Breast epithelium (tissue), 3 donors: Measurements from ENCODE around the gene OR8G1.

Source experiments
- POLR2A ChIP-seq: fragments of 450-650 bp; IDR thresholded peaks from one replicate; pipeline ENCODE4 v1.6.1; 2016; ENCODE audit warnings: antibody characterized with exemption, mild to moderate bottlenecking, moderate library complexity
- POLR2AphosphoS5 ChIP-seq, 3 donors: sonication (generic); formaldehyde crosslinking; IDR thresholded peaks; one replicate each; pipeline ENCODE4 v1.6.1; 2017; ENCODE audit warnings: antibody characterized with exemption in 3 of 3
- TF ChIP-seq, protein P1 (sequence below), 3 donors: fragments of 450-650 bp; IDR thresholded peaks; one replicate each; pipeline ENCODE4 v1.5.1; 2016 to 2017; ENCODE audit warnings: antibody characterized with exemption in 3 of 3, mild to moderate bottlenecking in 3 of 3, moderate library complexity in 3 of 3

GRCh38 chr11:124277207-124277606 lies 36.3 kb downstream of the OR8G1 start:
- TF ChIP-seq POLR2AphosphoS5 (IDR thresholded peaks at IDR 0.05) (no peak), POLR2A (no peak)
- TF ChIP-seq, protein P1, sequence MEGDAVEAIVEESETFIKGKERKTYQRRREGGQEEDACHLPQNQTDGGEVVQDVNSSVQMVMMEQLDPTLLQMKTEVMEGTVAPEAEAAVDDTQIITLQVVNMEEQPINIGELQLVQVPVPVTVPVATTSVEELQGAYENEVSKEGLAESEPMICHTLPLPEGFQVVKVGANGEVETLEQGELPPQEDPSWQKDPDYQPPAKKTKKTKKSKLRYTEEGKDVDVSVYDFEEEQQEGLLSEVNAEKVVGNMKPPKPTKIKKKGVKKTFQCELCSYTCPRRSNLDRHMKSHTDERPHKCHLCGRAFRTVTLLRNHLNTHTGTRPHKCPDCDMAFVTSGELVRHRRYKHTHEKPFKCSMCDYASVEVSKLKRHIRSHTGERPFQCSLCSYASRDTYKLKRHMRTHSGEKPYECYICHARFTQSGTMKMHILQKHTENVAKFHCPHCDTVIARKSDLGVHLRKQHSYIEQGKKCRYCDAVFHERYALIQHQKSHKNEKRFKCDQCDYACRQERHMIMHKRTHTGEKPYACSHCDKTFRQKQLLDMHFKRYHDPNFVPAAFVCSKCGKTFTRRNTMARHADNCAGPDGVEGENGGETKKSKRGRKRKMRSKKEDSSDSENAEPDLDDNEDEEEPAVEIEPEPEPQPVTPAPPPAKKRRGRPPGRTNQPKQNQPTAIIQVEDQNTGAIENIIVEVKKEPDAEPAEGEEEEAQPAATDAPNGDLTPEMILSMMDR (IDR thresholded peaks at IDR 0.05): no peak
